ENCODE measurements around the gene COX5A. TPM values are rescaled to one million over a fixed set of nuclear protein-coding genes. Genes with fewer than 3 reads are reported as not detected.
A peak's percentile ranks its signal among the peaks of the same experiment; 100 is the strongest.
"Not testable (repeated sequence)": the region's sequence is repeated elsewhere in the genome, so short reads cannot be mapped to it uniquely, and the experiment has no call there.

The COX5A gene
- total RNA-seq, 2 experiments from 2014 or later, result 220 to 222 TPM

- ATAC-seq (ENCODE audit: low read depth), result no peak
- no peak for DNase-seq
- peak overlapping the region; percentile 97 for H3K4me3 Mint-ChIP-seq
- peaks cover 23% of the 10 kb centered on the region for H3K4me1 Mint-ChIP-seq
- H3K27ac Mint-ChIP-seq, result peak overlapping the region; percentile 91
- H3K36me3 Mint-ChIP-seq, result peaks cover 12% of the 10 kb centered on the region
- H3K9me3 Mint-ChIP-seq, result no peaks in the 10 kb centered on the region
- no peaks in the 10 kb centered on the region for H3K27me3 Mint-ChIP-seq
- POLR2A ChIA-PET, result interaction anchor here (1.0 to 2.2 kb wide), 9 partner anchors 29 to 322 kb away, joined by 3 to 12 read pairs (median 5); partner anchors contain the start of genes CLK3, FAM219B and PPCDC
These were observed 642 bp downstream of the COX5A start for GRCh38 chr15:74937272-74937589.

DNA sequence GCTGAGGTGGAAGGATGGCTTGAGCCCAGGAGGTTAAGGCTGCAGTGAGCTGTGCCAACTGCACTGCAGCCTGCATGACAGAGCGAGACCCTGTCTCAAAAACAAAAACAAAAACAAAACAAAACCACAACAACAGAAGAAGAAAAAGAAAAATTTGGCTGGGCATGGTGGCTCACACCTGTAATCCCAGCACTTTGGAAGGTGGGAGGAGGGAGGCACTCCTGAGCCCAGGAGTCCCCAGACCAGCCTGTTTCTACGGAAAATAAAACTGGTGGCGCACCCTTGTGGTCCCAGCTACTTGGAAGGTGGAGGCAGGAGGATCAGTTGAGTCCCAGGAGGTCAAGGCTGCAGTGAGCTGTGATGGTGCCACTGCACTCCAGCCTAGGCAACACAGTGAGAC is 2.7 kb downstream of the COX5A start:
- not testable (repeated sequence) for H3K27me3 Mint-ChIP-seq
- peaks cover 17% of the 10 kb centered on the region for H3K36me3 Mint-ChIP-seq

GRCh38 chr15:74933573-74933972 is 4.3 kb downstream of the COX5A start:
- H3K36me3 Mint-ChIP-seq, result peaks cover 24% of the 10 kb centered on the region
- no peak for ATAC-seq (ENCODE audit: low read depth)
- H3K4me3 Mint-ChIP-seq, result peak overlapping the region; percentile 19
- H3K27me3 Mint-ChIP-seq, result no peaks in the 10 kb centered on the region
- H3K27ac Mint-ChIP-seq, result no peak overlapping the region
- POLR2A ChIA-PET, result interaction anchor here (0.6 to 2.3 kb wide), 3 partner anchors 11 to 94 kb away, joined by 3 to 6 read pairs (median 3); partner anchors contain the start of gene FAM219B
- H3K9me3 Mint-ChIP-seq, result no peaks in the 10 kb centered on the region
- peaks cover 26% of the 10 kb centered on the region for H3K4me1 Mint-ChIP-seq
- DNase-seq, result no peak

More for the DNA sequence above, 2.7 kb downstream of the COX5A start:
- POLR2A ChIA-PET, result interaction anchor here (0.5 to 1.2 kb wide), 2 partner anchors 28 to 34 kb away, joined by 3 read pairs; partner anchors contain the start of gene FAM219B
- not testable (repeated sequence) for H3K9me3 Mint-ChIP-seq; ATAC-seq (ENCODE audit: low read depth); DNase-seq
- Mint-ChIP-seq H3K4me1 (peaks cover 26% of the 10 kb centered on the region), H3K27ac (peak overlapping the region; percentile 73), H3K4me3 (peak overlapping the region; percentile 56)

DNA sequence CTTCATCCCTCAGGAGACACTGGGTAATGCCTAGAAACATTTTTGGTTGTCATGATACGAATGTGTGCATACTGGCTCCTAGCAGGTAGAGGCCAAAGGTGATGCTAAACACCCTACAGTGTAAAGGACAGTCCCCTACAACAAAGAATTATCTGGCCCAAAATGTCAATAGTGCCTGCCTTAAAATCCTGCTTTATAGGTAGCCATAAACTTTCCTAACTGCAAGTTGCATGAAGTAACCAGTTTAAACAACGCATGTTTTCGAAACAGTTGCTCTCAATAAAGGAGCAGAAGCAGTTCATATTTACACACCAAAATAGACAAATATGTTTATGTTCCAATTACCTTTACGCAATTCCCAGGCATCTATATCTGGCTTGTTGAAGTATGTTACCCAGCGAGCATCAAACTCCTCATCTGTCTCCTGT is 9.1 kb downstream of the COX5A start:
- H3K4me1 Mint-ChIP-seq, result peaks cover 11% of the 10 kb centered on the region
- H3K27me3 Mint-ChIP-seq, result no peaks in the 10 kb centered on the region
- POLR2A ChIA-PET, result no interaction called here
- ATAC-seq (ENCODE audit: low read depth) (no peak), DNase-seq (no peak)
- no peaks in the 10 kb centered on the region for H3K9me3 Mint-ChIP-seq
- peaks cover 26% of the 10 kb centered on the region for H3K36me3 Mint-ChIP-seq
- no peak overlapping the region for H3K4me3 Mint-ChIP-seq
- H3K27ac Mint-ChIP-seq, result no peak overlapping the region

DNA sequence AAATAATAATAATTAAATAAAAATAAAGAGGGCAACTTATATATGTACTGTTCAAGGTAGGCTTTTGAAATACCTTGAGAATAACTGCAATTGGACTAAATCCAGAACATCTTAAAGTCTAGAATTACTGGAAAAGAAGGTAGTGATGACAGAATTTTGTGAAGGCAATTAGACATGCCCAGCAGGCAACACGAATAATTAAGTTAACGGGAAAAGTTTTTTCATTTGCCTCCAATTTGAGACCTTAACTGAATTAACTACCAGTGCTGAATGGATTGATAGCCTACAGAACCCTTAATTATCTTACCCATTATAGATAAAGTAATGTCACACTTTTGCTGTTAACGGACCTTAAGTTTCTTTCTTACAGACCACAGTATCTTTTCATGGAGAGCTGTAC is 13.3 kb downstream of the COX5A start:
- Mint-ChIP-seq H3K4me1 (peaks cover 6% of the 10 kb centered on the region), H3K9me3 (no peaks in the 10 kb centered on the region), H3K27me3 (no peaks in the 10 kb centered on the region), H3K36me3 (peaks cover 34% of the 10 kb centered on the region), H3K4me3 (no peak overlapping the region), H3K27ac (no peak overlapping the region)
- POLR2A ChIA-PET, result no interaction called here
- ATAC-seq (ENCODE audit: low read depth) (no peak), DNase-seq (no peak)

DNA sequence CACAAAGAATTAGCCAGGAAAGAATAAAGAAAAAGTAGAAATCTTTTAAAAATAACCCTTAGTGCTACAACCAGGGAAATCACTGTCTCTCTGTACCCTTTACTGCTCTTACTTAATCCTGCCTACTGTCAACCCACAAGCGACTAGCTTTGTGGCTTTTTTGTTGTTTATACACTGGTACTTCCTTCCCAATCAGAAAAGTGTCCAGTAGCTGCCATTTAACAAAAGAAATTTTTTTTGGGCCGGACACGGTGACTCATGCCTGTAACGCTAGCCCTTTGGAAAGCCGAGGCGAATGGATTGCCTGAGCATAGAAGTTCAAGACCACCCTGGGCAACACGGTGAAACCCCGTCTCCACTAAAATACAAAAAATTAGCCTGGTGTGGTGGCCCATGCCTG is 17.4 kb downstream of the COX5A start:
- H3K4me3 Mint-ChIP-seq, result no peak overlapping the region
- no peak overlapping the region for H3K27ac Mint-ChIP-seq
- DNase-seq (no peak), ATAC-seq (ENCODE audit: low read depth) (no peak)
- no peaks in the 10 kb centered on the region for H3K27me3 Mint-ChIP-seq
- peaks cover 29% of the 10 kb centered on the region for H3K36me3 Mint-ChIP-seq
- POLR2A ChIA-PET, result interaction anchor here (0.6 kb wide), 1 partner anchor 152 kb away, joined by 4 read pairs; no protein-coding TSS in a partner anchor
- peaks cover 9% of the 10 kb centered on the region for H3K4me1 Mint-ChIP-seq
- no peaks in the 10 kb centered on the region for H3K9me3 Mint-ChIP-seq

GRCh38 chr15:74917676-74918075 is 20.2 kb downstream of the COX5A start:
- Mint-ChIP-seq H3K36me3 (peaks cover 32% of the 10 kb centered on the region), H3K4me3 (no peak overlapping the region), H3K9me3 (no peaks in the 10 kb centered on the region), H3K27me3 (no peaks in the 10 kb centered on the region), H3K4me1 (peaks cover 9% of the 10 kb centered on the region), H3K27ac (no peak overlapping the region)
- no peak for DNase-seq
- ATAC-seq (ENCODE audit: low read depth), result no peak
- POLR2A ChIA-PET, result interaction anchor here (0.6 to 1.3 kb wide), 3 partner anchors 8 to 49 kb away, joined by 3 to 6 read pairs (median 4); partner anchors contain the start of gene FAM219B

GRCh38 chr15:74913799-74914198 is 24.1 kb downstream of the COX5A start:
- H3K4me3 Mint-ChIP-seq; ATAC-seq (ENCODE audit: low read depth); POLR2A ChIA-PET; H3K4me1 Mint-ChIP-seq; DNase-seq; H3K9me3 Mint-ChIP-seq; H3K27ac Mint-ChIP-seq; H3K27me3 Mint-ChIP-seq: not testable (repeated sequence)
- H3K36me3 Mint-ChIP-seq, result peaks cover 17% of the 10 kb centered on the region

- POLR2A ChIA-PET, result no interaction called here
- Mint-ChIP-seq H3K4me1 (no peaks in the 10 kb centered on the region), H3K36me3 (peaks cover 12% of the 10 kb centered on the region), H3K4me3 (no peak overlapping the region), H3K9me3 (no peaks in the 10 kb centered on the region), H3K27ac (no peak overlapping the region), H3K27me3 (no peaks in the 10 kb centered on the region)
- ATAC-seq (ENCODE audit: low read depth) (no peak), DNase-seq (no peak)
These were observed 24.8 kb downstream of the COX5A start for GRCh38 chr15:74913041-74913440.

- peaks cover 21% of the 10 kb centered on the region for H3K4me1 Mint-ChIP-seq
- POLR2A ChIA-PET, result interaction anchor here (1.1 to 1.3 kb wide), 3 partner anchors 29 to 64 kb away, joined by 3 to 5 read pairs (median 3); partner anchors contain the start of gene COX5A
These were observed 29.2 kb downstream of the COX5A start for GRCh38 chr15:74908635-74909034.

DNA sequence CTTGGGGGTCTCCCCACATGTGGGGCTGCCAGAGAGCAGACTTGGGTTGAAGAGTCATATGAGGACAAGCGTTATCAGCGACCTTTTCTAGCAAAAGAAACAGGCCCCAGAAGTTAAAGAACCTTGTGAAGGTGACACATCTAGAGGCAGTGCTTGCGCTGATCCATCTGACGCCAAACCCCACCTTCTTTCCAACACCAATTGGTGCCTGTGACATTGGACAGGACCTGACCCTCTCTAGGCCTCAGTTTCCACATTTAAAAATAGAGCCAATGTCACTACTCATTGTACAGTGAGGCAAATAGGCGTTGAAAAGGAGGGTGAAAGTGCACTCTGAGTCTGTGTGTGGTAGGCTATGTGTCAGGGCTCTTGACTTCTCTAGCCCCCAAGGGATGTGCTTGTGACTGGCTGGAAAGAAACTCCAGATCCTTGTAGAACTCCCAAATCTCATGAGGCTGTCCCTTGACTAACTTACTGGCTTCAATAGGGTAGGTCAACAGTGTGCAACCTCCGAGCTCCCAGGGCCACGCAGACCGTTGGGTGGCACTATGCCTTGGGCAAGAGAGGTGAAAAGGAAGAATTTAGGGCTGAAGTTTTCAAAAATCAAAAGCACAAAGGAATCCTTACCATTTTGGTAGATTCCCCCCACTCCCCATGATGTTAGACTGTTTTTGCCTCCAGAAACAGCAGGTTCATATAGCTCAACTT is 30.6 kb downstream of the COX5A start:
- Mint-ChIP-seq H3K27me3 (no peaks in the 10 kb centered on the region), H3K27ac (peak overlapping the region; percentile 84), H3K4me1 (peaks cover 21% of the 10 kb centered on the region), H3K9me3 (no peaks in the 10 kb centered on the region), H3K36me3 (peaks cover 21% of the 10 kb centered on the region), H3K4me3 (peak overlapping the region; percentile 85)
- POLR2A ChIA-PET, result interaction anchor here (0.6 to 2.5 kb wide), 22 partner anchors 9 to 192 kb away, joined by 3 to 23 read pairs (median 5); partner anchors contain the start of genes COX5A, CSK, MPI and PPCDC
- ATAC-seq (ENCODE audit: low read depth) (no peak), DNase-seq (no peak)

More at GRCh38 chr15:74908635-74909034, 29.2 kb downstream of the COX5A start:
- no peak for ATAC-seq (ENCODE audit: low read depth)
- Mint-ChIP-seq H3K27me3 (no peaks in the 10 kb centered on the region), H3K36me3 (peaks cover 25% of the 10 kb centered on the region), H3K27ac (no peak overlapping the region), H3K9me3 (no peaks in the 10 kb centered on the region), H3K4me3 (no peak overlapping the region)
- DNase-seq, result no peak

DNA sequence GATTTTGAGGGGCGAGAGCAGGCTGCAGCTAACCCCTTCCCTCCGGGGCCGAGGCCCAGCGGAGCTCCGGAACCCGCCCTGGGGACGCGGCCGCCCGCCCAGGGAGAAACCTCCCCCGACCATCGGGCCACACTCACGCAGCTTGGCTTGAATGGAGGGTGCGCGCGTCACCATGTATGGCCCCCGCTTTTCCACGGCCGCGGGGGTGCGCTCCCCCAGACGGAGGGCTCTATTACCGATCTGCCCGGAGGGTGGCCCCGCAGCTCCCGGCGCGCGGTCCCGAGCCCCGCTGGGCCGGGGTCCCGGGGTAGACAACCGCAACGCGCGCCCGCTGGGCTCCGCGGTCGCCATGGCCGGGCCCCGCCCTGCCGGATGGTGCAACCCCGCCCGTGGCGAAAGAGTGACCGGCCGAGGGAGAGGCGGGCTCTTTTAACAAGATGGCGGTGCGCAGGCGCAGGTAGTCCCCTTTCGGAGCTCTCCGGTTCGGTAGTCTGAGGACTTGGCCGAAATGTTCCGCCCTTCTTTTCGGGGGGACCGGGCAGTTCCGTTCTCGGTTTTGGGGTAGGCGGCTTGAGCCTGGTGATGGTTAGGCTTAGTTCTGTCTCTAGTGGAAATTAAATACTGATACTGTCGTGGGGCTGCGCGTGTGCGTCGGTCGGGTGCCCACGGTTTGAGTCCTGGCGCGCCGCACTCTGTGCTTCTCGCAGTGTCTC is 31.3 kb downstream of the COX5A start, which contains the start of gene FAM219B:
Gene FAM219B, minus strand, starts transcription at position 402 of the 713 bp plus-strand sequence. Its CDS starts 51 bp downstream, at position 351.
- DNase-seq (peak; percentile 84), ATAC-seq (ENCODE audit: low read depth) (peak; percentile 86)
- Mint-ChIP-seq H3K36me3 (peaks cover 24% of the 10 kb centered on the region), H3K4me3 (peak within 1 kb of the TSS; percentile 92), H3K27ac (peak within 1 kb of the TSS; percentile 84), H3K9me3 (no peaks in the 10 kb centered on the region), H3K4me1 (peaks cover 26% of the 10 kb centered on the region), H3K27me3 (no peaks in the 10 kb centered on the region)
- POLR2A ChIA-PET, result interaction anchor here (0.6 to 2.5 kb wide), 21 partner anchors 9 to 290 kb away, joined by 3 to 23 read pairs (median 5); partner anchors contain the start of genes CLK3, COX5A, CSK and MPI

DNA sequence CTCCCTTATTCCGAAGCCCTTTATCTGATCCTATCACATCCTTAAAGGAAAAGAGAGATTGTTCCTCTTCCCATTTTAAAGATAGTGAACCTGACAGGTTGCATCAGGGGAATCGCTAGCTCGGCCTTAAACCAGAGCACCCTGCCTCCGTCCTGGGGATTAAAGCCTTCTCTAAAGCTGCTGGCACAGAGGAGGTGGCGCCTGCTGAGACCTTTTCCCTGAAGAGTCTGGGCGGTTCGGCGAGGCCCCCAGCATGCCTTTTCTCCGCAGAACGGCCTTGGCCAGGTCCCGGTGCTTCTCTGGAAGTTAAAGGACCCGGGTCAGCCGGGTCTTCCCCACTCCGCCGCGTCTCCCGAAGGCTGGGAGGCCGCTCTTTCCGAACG is 31.8 kb downstream of the COX5A start:
- POLR2A ChIA-PET, result interaction anchor here (0.7 to 2.5 kb wide), 19 partner anchors 8 to 290 kb away, joined by 3 to 23 read pairs (median 6); partner anchors contain the start of genes CLK3, COX5A, CSK and MPI
- ATAC-seq (ENCODE audit: low read depth), result peak; percentile 35

More for the DNA sequence above, 31.8 kb downstream of the COX5A start:
- Mint-ChIP-seq H3K4me3 (peak overlapping the region; percentile 92), H3K27me3 (no peaks in the 10 kb centered on the region), H3K4me1 (peaks cover 27% of the 10 kb centered on the region), H3K36me3 (peaks cover 24% of the 10 kb centered on the region), H3K9me3 (no peaks in the 10 kb centered on the region), H3K27ac (peak overlapping the region; percentile 82)
- no peak for DNase-seq

All from activated naive CD8-positive, alpha-beta T cell treated with anti-CD3 and anti-CD28 coated beads, Interleukin-2, amount 10 ng/mL, durations not matched to agents 7 days and 5 days (primary cell).